Measurements from ENCODE around the gene CBX3.
"Not testable (repeated sequence)": the region's sequence is repeated elsewhere in the genome, so short reads cannot be mapped to it uniquely, and the experiment has no call there.

GRCh38 chr7:26163804-26164203 is 37.7 kb upstream of the CBX3 start:
- TF ChIP-seq POLR2A (IDR thresholded peaks at IDR 0.05): not testable (repeated sequence)
- TF ChIP-seq, protein P1, sequence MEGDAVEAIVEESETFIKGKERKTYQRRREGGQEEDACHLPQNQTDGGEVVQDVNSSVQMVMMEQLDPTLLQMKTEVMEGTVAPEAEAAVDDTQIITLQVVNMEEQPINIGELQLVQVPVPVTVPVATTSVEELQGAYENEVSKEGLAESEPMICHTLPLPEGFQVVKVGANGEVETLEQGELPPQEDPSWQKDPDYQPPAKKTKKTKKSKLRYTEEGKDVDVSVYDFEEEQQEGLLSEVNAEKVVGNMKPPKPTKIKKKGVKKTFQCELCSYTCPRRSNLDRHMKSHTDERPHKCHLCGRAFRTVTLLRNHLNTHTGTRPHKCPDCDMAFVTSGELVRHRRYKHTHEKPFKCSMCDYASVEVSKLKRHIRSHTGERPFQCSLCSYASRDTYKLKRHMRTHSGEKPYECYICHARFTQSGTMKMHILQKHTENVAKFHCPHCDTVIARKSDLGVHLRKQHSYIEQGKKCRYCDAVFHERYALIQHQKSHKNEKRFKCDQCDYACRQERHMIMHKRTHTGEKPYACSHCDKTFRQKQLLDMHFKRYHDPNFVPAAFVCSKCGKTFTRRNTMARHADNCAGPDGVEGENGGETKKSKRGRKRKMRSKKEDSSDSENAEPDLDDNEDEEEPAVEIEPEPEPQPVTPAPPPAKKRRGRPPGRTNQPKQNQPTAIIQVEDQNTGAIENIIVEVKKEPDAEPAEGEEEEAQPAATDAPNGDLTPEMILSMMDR (IDR thresholded peaks at IDR 0.05): not testable (repeated sequence)
